Neutrophil (primary cell): ENCODE results near the gene FYCO1.

ENCODE experiments used
- H3K27ac ChIP-seq: fragments of 200-600 bp; sonication (generic); 2 replicates; pipeline ENCODE4 v1.5.1; 2016; ENCODE audit warnings: mild to moderate bottlenecking, moderate library complexity
- H3K27me3 ChIP-seq: fragments of 200-600 bp; sonication (generic); 2 replicates; pipeline ENCODE4 v1.6.0; 2016; ENCODE audit warnings: mild to moderate bottlenecking
- H3K36me3 ChIP-seq: fragments of 200-600 bp; sonication (generic); 2 replicates; pipeline ENCODE4 v1.5.1; 2017
- H3K4me1 ChIP-seq, 2 experiments: fragments of 200-600 bp in 1 of 2; sonication (generic) in 1 of 2; 1 replicate in 1 of 2; 2 replicates in 1 of 2; pipeline versions ENCODE4 v1.5.1 to v1.6.1; 2013 to 2016; ENCODE audit warnings: low read depth in 1 of 2, low read length in 1 of 2, mild to moderate bottlenecking in 1 of 2, moderate library complexity in 1 of 2; ENCODE audit not compliant: control insufficient read depth in 1 of 2, insufficient read depth in 1 of 2
- H3K4me3 ChIP-seq, 2 experiments: fragments of 200-600 bp in 1 of 2; sonication (generic) in 1 of 2; 1 replicate in 1 of 2; 2 replicates in 1 of 2; pipeline ENCODE4 v1.5.1; 2013 to 2016; ENCODE audit warnings: low read depth in 1 of 2, low read length in 1 of 2, mild to moderate bottlenecking in 1 of 2, moderate library complexity in 1 of 2
- H3K9me3 ChIP-seq: fragments of 200-600 bp; sonication (generic); 2 replicates; pipeline ENCODE4 v1.5.1; 2016
- CTCF ChIP-seq: fragments of 200-600 bp; sonication (generic); IDR thresholded peaks from 2 replicates; pipeline ENCODE4 v1.5.1; 2016; ENCODE audit warnings: antibody characterized with exemption

Gene FYCO1

GRCh38 chr3:46030626-46031025, 35.0 kb upstream of the FYCO1 start:
- no peaks in the 10 kb centered on the region for H3K27me3 ChIP-seq
- H3K9me3 ChIP-seq, result no peaks in the 10 kb centered on the region
- H3K27ac ChIP-seq, result no peak overlapping the region
- no peaks in the 10 kb centered on the region for H3K4me1 ChIP-seq
- no peak for TF ChIP-seq CTCF
- no peak overlapping the region for H3K4me3 ChIP-seq
- no peaks in the 10 kb centered on the region for H3K36me3 ChIP-seq

GRCh38 chr3:46029953-46030543, 34.4 kb upstream of the FYCO1 start:
- no peak for TF ChIP-seq CTCF
- Histone ChIP-seq H3K9me3 (no peaks in the 10 kb centered on the region), H3K27ac (no peak overlapping the region), H3K36me3 (no peaks in the 10 kb centered on the region), H3K4me1 (no peaks in the 10 kb centered on the region), H3K27me3 (no peaks in the 10 kb centered on the region), H3K4me3 (no peak overlapping the region)

- Histone ChIP-seq H3K9me3 (no peaks in the 10 kb centered on the region), H3K27ac (no peak overlapping the region), H3K4me3 (no peak overlapping the region), H3K36me3 (no peaks in the 10 kb centered on the region), H3K4me1 (no peaks in the 10 kb centered on the region), H3K27me3 (no peaks in the 10 kb centered on the region)
- no peak for TF ChIP-seq CTCF
Measured at GRCh38 chr3:46027736-46028397, 32.2 kb upstream of the FYCO1 start.

GRCh38 chr3:46027021-46027705, 31.5 kb upstream of the FYCO1 start, which contains the start of gene XCR1:
Gene XCR1, minus strand, starts transcription at chr3:46027483. Its CDS starts 5,536 bp downstream, at chr3:46021947.
- no peak within 1 kb of the TSS for H3K27ac ChIP-seq
- H3K9me3 ChIP-seq, result no peaks in the 10 kb centered on the region
- no peak within 1 kb of the TSS for H3K4me3 ChIP-seq
- no peaks in the 10 kb centered on the region for H3K4me1 ChIP-seq
- TF ChIP-seq CTCF, result no peak
- H3K36me3 ChIP-seq, result no peaks in the 10 kb centered on the region
- no peaks in the 10 kb centered on the region for H3K27me3 ChIP-seq

GRCh38 chr3:46025139-46025538, 29.5 kb upstream of the FYCO1 start:
- Histone ChIP-seq H3K27ac (no peak overlapping the region), H3K9me3 (no peaks in the 10 kb centered on the region), H3K36me3 (no peaks in the 10 kb centered on the region), H3K27me3 (no peaks in the 10 kb centered on the region), H3K4me3 (no peak overlapping the region), H3K4me1 (no peaks in the 10 kb centered on the region)
- TF ChIP-seq CTCF, result no peak
